Motor neuron (in vitro differentiated cells): Measurements from ENCODE around the gene SORL1. TPM values are rescaled to one million over a fixed set of nuclear protein-coding genes. Genes with fewer than 3 reads are reported as not detected.

ENCODE experiments used
- ATAC-seq, 8 experiments: fragments of 200-7000 bp; cut with Tn5 transposase; replicated peaks in 6 of 8; 2 replicates each; pipeline ENCODE4 v1.8.0; 2021; ENCODE audit warnings: mild to moderate bottlenecking in 8 of 8, moderate library complexity in 8 of 8
- H3K27ac ChIP-seq, 2 donors: fragments of 250-450 bp; sonication (Bioruptor Pico); 2 replicates each; pipeline ENCODE4 v1.9.0; 2021; ENCODE audit warnings: antibody characterized with exemption in 2 of 2, mild to moderate bottlenecking in 2 of 2, moderate library complexity in 1 of 2
- H3K4me1 ChIP-seq, 2 donors: fragments of 250-450 bp; sonication (Bioruptor Pico); replicated peaks in 1 of 2; 2 replicates each; pipeline ENCODE4 v1.6.1; 2021; ENCODE audit warnings: antibody characterized with exemption in 2 of 2, mild to moderate bottlenecking in 2 of 2, moderate library complexity in 1 of 2
- H3K4me3 ChIP-seq, 5 donors: fragments of 250-450 bp; sonication (Bioruptor Pico); 2 replicates each; pipeline ENCODE4 v1.9.0; 2021; ENCODE audit warnings: antibody characterized with exemption in 5 of 5, mild to moderate bottlenecking in 5 of 5, moderate library complexity in 4 of 5
- WGBS, 10 experiments: fragments of 450-650 bp; shearing (Covaris generic); methylation state at CpG; one replicate each; pipeline ENCODE4 v1.0.0; 2022; 5-methylcytosine and 5-hydroxymethylcytosine counted together
- in situ Hi-C, 9 experiments: fragments of 400-800 bp; cut with MboI; loops; one replicate each; pipeline ENCODE4 v1.15.0; 2021; ENCODE audit warnings: low sequenced_read_pairs in 9 of 9, low pct_unique_long_range_greater_than_20kb in 2 of 9; ENCODE audit not compliant: unreplicated experiment in 9 of 9
- total RNA-seq, 8 experiments: library from RNA; unstranded; fragments of 300-600 nt; gene quantifications; 2 replicates each; pipeline versions ENCODE4 v1.2.3 to v1.2.4, GENCODE V29; 2022

SORL1 gene
- total RNA-seq, 8 experiments from 2014 or later, result 0.36 to 39.4 (median 21.8) TPM

DNA sequence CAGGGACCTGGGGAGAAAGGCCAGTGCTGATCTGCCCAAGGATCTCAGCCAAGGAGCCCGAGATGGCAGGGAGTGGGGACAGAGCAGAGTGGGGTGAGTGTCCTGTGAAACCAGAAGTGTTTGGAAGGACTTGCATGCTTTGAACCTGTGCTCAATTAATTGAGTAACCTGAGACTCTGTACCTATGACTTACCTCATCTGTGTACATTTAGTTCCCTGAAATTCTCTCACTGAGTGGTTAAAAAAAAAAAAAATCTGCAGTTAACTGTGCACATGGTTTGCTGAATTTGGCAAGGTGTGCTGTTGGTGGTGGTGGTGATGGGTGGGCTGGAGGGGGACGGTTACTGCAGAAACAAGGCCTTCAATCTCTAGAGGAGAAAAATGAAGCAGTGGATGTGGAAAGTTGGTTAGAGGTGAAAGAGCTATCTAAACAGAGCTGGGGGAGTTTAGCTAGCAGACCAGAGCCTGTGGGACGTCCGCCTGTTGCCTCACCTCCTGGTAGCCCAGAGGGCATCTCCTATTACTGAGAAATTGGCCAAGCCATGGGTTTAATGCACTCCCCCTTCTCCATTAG lies 8.9 kb downstream of the SORL1 start:
- Histone ChIP-seq H3K4me3 (no peak overlapping the region), H3K27ac (peak overlapping the region in 1 of 2 donors; percentile 66), H3K4me1 (peaks cover 48 to 98% of the 10 kb centered on the region in 2 donors)
- ATAC-seq, result no peak
- in situ Hi-C loops, result loop anchor here in 1 of 9 experiments (25.0 kb wide), 1 partner anchor 149 kb away; no protein-coding TSS in a partner anchor
- 33 to 100% (median 89%) methylated on average over 1 to 4 of the region's 4 CpGs; no CpG with 5 or more reads in 3 of the 10 experiments for WGBS, 10 experiments

DNA sequence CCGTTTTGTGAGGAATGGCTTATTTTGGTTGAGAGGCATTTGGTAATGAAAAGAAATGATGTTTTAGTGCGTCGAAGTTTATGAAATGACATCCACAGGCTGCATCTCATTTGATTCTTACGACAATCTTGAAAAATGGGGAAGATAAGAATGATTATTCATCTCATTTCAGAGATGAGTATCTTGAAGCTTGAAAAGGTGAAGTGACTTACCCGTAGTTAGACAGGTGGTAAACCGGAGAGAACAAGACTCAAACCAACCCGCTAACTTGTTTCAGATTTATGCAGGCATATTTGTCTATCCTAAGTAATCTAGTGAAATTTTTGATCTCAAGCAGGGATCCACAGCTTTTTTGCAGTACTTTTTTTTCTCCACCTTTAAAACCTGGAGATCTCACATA lies 9.7 kb downstream of the SORL1 start:
- H3K27ac ChIP-seq, result no peak overlapping the region
- 65 to 100% (median 91%) methylated on average over 2 to 7 of the region's 7 CpGs for WGBS, 10 experiments
- H3K4me3 ChIP-seq, result no peak overlapping the region
- peaks cover 56 to 98% of the 10 kb centered on the region in 2 donors for H3K4me1 ChIP-seq
- in situ Hi-C loops, result loop anchor here in 1 of 9 experiments (25.0 kb wide), 1 partner anchor 150 kb away; no protein-coding TSS in a partner anchor
- ATAC-seq, result no peak

DNA sequence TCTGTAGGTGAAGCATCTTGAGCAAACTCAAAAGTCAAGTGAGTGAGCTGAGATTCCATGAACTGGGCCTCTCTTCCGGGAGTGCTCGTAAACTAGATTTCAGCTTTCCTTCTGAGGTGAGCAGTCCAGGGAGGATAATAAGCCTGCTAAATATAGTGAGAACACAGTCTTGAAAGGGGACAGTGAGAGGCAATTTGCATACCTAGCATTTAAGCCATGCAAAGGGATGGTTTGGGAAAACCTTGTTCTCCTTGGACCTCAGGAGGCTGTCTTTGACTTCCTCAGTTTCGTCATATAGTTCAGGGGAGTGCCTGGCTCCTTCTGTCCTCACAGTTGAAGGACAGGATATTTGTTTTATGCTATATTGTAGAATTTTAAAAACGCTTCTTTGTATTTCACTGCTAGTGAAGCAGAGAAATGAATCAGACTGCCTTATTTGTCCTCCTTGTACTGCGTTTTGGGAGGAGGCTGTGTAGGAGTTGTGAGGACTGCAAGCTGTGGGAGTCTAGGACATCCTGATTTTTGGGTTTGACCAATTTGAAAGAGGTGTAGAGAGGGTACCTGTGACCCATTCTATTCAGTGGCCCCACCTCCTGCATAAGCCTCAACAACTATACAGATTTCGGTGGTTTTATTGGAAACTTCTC lies 11.7 kb downstream of the SORL1 start:
- no peak for ATAC-seq
- WGBS, 10 experiments, result 68 to 100% (median 94%) methylated on average over 1 to 6 of the region's 6 CpGs; no CpG with 5 or more reads in 1 of the 10 experiments
- in situ Hi-C loops, result loop anchor here in 1 of 9 experiments (25.0 kb wide), 1 partner anchor 152 kb away; no protein-coding TSS in a partner anchor
- no peak overlapping the region for H3K4me3 ChIP-seq
- peak overlapping the region; percentile 26 to 91 for H3K27ac ChIP-seq
- H3K4me1 ChIP-seq, result peaks cover 60 to 95% of the 10 kb centered on the region in 2 donors

DNA sequence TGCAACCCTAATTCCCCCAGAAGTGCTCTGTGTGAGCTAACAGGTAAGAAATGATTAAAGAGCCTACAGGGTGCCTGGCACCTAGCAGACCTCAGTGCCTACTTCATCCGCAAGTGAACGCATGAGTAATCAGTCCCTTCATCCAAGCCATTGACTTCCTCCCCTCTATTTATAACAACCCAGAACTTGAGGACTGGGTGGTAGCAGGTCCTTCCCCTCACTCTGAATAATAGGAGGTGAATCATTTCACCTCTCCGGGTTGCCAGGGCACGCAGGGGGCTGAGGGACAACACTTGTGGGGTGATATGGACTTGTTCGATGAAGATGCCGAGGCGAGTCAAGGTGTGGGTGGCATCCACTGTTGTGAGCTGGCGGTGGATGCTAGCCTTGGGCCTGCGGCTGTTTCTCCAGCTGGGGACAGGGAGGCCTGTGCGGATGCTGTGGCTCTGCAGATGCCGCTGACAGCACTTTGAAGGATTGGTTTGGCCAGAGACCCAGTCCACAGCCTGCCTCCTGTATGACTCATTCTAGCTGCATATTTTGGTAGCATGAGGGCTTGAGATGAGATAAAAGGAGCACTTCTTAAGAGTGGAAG lies 12.3 kb downstream of the SORL1 start:
- WGBS, 10 experiments, result 16 to 60% (median 52%) methylated on average over 2 to 6 of the region's 11 CpGs; no CpG with 5 or more reads in 5 of the 10 experiments
- ATAC-seq, result peak; percentile 78 to 91 (median 81)
- Histone ChIP-seq H3K4me1 (peaks cover 53 to 90% of the 10 kb centered on the region in 2 donors), H3K4me3 (no peak overlapping the region), H3K27ac (peak overlapping the region; percentile 26 to 91)
- in situ Hi-C loops, result loop anchor here in 1 of 9 experiments (25.0 kb wide), 1 partner anchor 152 kb away; no protein-coding TSS in a partner anchor

DNA sequence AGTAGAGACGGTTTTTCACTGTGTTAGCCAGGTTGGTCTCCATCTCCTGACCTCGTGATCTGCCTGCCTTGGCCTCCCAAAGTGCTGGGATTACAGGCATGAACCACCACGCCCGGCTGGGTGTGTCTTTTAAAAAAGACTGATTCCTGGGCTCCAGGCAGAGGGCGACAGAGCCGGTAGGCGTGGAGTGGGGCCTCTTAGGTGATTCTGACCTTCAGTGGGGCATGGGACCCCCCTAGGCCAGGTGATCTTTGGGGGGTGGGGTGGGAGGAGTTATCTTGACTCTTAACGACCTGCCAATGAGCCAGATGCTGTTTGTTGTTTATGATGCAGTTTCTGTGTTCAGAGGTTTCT lies 13.6 kb downstream of the SORL1 start:
- in situ Hi-C loops, result loop anchor here in 1 of 9 experiments (25.0 kb wide), 1 partner anchor 153 kb away; no protein-coding TSS in a partner anchor
- WGBS, 10 experiments, result 0 to 83% (median 60%) methylated on average over 1 to 2 of the region's 8 CpGs; no CpG with 5 or more reads in 7 of the 10 experiments
- peak in 2 of 8 experiments; percentile 15 to 16 for ATAC-seq
- Histone ChIP-seq H3K27ac (peak overlapping the region; percentile 78 to 91), H3K4me3 (no peak overlapping the region), H3K4me1 (peaks cover 42 to 80% of the 10 kb centered on the region in 2 donors)

GRCh38 chr11:121466063-121466794 lies 14.1 kb downstream of the SORL1 start:
- Histone ChIP-seq H3K4me3 (no peak overlapping the region), H3K4me1 (peaks cover 42 to 74% of the 10 kb centered on the region in 2 donors), H3K27ac (peak overlapping the region; percentile 78 to 91)
- in situ Hi-C loops, result loop anchor here in 1 of 9 experiments (25.0 kb wide), 1 partner anchor 154 kb away; no protein-coding TSS in a partner anchor
- peak; percentile 73 to 88 (median 82) for ATAC-seq
- WGBS, 10 experiments, result 20% methylated on average over 1 of the region's 8 CpGs; no CpG with 5 or more reads in 9 of the 10 experiments

- peak overlapping the region; percentile 71 to 91 for H3K27ac ChIP-seq
Observed at GRCh38 chr11:121467471-121467870, 15.4 kb downstream of the SORL1 start.

GRCh38 chr11:121467965-121468364 lies 15.9 kb downstream of the SORL1 start:
- H3K4me1 ChIP-seq, result peaks cover 42 to 59% of the 10 kb centered on the region in 2 donors

More at GRCh38 chr11:121467471-121467870, 15.4 kb downstream of the SORL1 start:
- Histone ChIP-seq H3K4me1 (peaks cover 42 to 62% of the 10 kb centered on the region in 2 donors), H3K4me3 (no peak overlapping the region)
- in situ Hi-C loops, result loop anchor here in 1 of 9 experiments (25.0 kb wide), 1 partner anchor 155 kb away; no protein-coding TSS in a partner anchor
- ATAC-seq, result no peak
- WGBS, 10 experiments, result 10 to 90% (median 75%) methylated on average over 2 of the region's 2 CpGs; no CpG with 5 or more reads in 5 of the 10 experiments

DNA sequence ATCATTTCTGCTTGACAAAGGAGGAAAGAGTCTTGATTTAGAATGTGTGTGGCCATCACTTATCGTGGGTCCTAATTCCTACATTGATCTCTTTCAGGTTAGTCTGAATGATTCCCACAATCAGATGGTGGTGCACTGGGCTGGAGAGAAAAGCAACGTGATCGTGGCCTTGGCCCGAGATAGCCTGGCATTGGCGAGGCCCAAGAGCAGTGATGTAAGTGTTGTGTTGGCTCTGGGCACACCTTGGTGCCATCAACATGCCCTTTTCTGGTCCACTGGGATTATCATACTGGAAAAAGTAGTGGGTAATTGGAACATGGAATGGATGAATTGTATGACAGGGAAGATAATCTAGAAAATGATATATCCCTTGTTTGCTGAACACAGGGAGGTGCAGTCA lies 17.8 kb downstream of the SORL1 start:
- no peak for ATAC-seq
- Histone ChIP-seq H3K27ac (no peak overlapping the region), H3K4me1 (peaks cover 32 to 46% of the 10 kb centered on the region in 2 donors), H3K4me3 (no peak overlapping the region)
- in situ Hi-C loops, result loop anchor here in 1 of 9 experiments (25.0 kb wide), 1 partner anchor 158 kb away; no protein-coding TSS in a partner anchor
- WGBS, 10 experiments, result 70 to 93% (median 83%) methylated on average over 2 to 5 of the region's 5 CpGs; no CpG with 5 or more reads in 3 of the 10 experiments

More at GRCh38 chr11:121467965-121468364, 15.9 kb downstream of the SORL1 start:
- in situ Hi-C loops, result loop anchor here in 1 of 9 experiments (25.0 kb wide), 1 partner anchor 156 kb away; no protein-coding TSS in a partner anchor
- Histone ChIP-seq H3K27ac (peak overlapping the region; percentile 61 to 91), H3K4me3 (no peak overlapping the region)
- 0 to 94% (median 80%) methylated on average over 1 to 9 of the region's 10 CpGs; no CpG with 5 or more reads in 1 of the 10 experiments for WGBS, 10 experiments
- peak in 1 of 8 experiments; percentile 8 for ATAC-seq

GRCh38 chr11:121471167-121471566 lies 19.1 kb downstream of the SORL1 start:
- Histone ChIP-seq H3K4me3 (no peak overlapping the region), H3K27ac (no peak overlapping the region), H3K4me1 (peaks cover 19 to 33% of the 10 kb centered on the region in 2 donors)
- WGBS, 10 experiments, result 83 to 100% (median 100%) methylated on average over 2 to 10 of the region's 12 CpGs; no CpG with 5 or more reads in 5 of the 10 experiments
- ATAC-seq, result no peak
- in situ Hi-C loops, result loop anchor here in 1 of 9 experiments (25.0 kb wide), 1 partner anchor 159 kb away; no protein-coding TSS in a partner anchor

DNA sequence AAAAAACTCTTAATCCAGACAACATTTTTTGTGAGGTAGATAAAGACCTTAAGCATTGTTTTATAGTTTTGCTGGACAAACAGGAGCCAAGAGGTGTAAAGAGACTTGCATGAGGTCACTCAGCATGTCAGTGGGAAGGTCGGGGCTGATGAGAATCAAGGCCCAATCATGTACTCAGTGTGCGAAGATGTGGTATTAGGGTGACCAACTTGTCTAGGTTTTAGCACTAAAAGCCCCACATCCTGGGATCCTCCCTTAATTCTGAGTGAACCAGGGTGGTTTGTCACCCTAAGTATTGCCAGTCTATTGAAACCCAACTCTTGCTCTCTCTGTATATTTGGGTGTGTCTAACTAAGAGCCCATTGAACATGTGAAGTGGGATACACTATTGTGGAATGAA lies 20.2 kb downstream of the SORL1 start:
- peaks cover 8 to 22% of the 10 kb centered on the region in 2 donors for H3K4me1 ChIP-seq
- ATAC-seq, result no peak
- in situ Hi-C loops, result loop anchor here in 1 of 9 experiments (25.0 kb wide), 1 partner anchor 160 kb away; no protein-coding TSS in a partner anchor
- H3K27ac ChIP-seq, result no peak overlapping the region
- WGBS, 10 experiments, result 76 to 100% (median 100%) methylated on average over 1 to 2 of the region's 2 CpGs; no CpG with 5 or more reads in 6 of the 10 experiments
- no peak overlapping the region for H3K4me3 ChIP-seq
